ENCODE results near the gene ARFGEF3.

Gene ARFGEF3

DNA sequence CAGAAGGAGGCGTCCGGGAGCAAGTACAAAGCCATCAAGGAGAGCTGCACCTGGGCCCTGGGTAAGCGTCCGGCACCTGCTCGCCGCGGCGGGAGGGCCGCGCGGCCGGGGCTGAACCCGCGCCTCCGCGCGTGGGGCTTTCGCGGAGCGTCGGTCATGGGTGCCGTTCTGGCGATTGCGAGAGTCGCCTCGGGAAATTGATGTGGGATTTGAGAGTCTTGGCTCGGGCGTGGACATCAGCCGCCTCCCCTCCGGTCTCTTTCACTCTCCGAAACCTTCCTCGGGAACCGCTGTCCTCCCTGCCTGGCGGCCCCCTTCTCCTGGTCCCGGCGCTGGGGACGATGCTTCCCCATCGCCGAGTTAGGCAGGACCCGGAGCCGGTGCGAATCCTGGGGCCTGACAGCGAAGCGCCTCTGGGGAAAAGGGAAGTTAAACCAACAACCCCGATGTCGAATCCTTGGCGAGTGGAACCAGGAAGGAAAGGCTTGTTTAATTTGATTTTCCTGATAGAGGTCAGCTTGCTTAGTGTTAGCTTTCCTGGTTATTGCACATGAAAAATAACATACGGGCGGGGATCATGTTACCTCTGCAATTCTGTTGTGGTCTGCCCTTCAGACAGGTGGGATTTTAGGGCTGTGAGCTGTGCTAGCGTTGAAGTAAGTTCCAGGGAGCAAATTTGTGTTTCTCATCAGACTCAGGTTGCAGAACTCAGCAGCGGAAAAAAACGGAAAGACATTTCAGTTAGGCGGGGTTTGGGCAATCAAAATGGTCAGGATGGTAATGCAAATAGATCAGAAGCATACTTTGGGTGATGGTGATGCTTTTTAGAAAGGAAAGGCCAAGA, 594 bp downstream of the ARFGEF3 start:
- DNase-seq (ENCODE audit: low read depth) = no peak
- peak overlapping the region; percentile 49 for H3K4me3 ChIP-seq (ENCODE audit: low read length)
- no peak for TF ChIP-seq CTCF (conservative IDR thresholded peaks at IDR 0.05; ENCODE audit: low read length)

- no peak for TF ChIP-seq CTCF (conservative IDR thresholded peaks at IDR 0.05; ENCODE audit: low read length)
- H3K4me3 ChIP-seq (ENCODE audit: low read length) = no peak overlapping the region
- DNase-seq (ENCODE audit: low read depth) = no peak
These were observed 1.3 kb downstream of the ARFGEF3 start for GRCh38 chr6:138162955-138163575.

DNA sequence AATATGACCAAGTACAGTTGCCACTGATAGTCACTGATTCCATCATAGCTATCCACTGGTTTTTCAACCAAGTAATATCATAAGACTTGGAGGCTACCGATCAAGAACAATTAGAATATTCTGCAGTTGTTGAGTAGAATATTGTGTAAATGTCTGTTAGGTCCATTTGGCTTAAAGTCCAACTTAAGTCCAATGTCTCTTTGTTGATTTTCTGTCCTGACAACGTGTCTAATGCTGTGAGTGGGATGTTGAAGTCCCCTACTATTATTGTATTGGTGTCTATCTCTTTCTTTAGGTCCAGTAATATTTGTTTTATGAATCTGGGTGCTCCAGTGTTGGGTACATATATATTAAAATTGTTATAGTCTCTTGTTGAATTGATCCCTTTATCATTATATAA, 13.9 kb downstream of the ARFGEF3 start:
- TF ChIP-seq CTCF (conservative IDR thresholded peaks at IDR 0.05; ENCODE audit: low read length) = no peak

DNA sequence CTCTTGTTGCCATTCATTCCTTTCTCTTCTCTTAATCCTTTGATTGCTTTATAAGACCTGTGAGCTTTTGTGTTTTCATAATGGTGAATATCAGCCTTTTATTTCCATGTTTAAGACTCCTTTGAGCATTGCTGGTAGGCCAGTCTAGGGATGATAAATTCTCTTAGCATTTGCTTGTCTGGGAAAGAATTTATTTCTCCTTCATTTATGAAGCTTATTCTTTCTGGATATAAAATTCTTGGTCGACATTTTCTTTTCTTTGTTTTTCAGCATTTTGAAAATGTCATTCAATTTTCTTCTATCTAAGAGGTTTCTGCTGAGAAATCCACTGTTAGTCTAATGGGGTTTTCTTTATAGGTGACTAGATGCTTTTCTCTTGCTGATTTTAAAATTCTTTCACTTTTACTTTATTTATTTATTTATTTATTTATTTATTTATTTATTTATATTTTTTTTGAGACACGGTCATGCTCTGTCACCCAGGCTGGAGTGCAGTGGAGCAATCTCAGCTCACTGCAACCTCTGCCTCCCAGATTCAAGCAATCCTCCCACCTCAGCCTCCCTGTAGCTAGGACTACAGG, 15.0 kb downstream of the ARFGEF3 start:
- TF ChIP-seq CTCF (conservative IDR thresholded peaks at IDR 0.05; ENCODE audit: low read length) = no peak
- H3K4me3 ChIP-seq (ENCODE audit: low read length) = no peak overlapping the region
- no peak for DNase-seq (ENCODE audit: low read depth)

More for the DNA sequence above, 13.9 kb downstream of the ARFGEF3 start:
- DNase-seq (ENCODE audit: low read depth) = no peak
- H3K4me3 ChIP-seq (ENCODE audit: low read length) = no peak overlapping the region

GRCh38 chr6:138182939-138183789, 21.4 kb downstream of the ARFGEF3 start:
- DNase-seq (ENCODE audit: low read depth) = no peak
- no peak overlapping the region for H3K4me3 ChIP-seq (ENCODE audit: low read length)
- no peak for TF ChIP-seq CTCF (conservative IDR thresholded peaks at IDR 0.05; ENCODE audit: low read length)

DNA sequence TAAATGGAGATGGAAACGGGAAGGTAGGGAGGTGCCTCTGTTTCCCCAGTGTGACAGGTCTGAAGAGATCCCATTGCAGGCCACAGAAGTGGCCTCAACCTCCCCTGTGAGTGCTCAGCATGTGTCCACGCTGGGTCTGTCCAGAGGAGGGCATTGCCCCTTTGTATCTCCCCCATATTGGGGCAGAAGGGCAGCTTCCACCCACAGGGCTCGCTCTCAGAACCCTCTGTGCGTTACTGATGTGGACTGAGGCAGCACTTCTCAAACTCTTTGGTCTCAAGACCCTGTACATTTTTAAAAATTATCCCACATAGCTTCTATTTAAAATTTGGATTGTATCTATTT, 22.0 kb downstream of the ARFGEF3 start:
- no peak overlapping the region for H3K4me3 ChIP-seq (ENCODE audit: low read length)
- DNase-seq (ENCODE audit: low read depth) = no peak
- TF ChIP-seq CTCF (conservative IDR thresholded peaks at IDR 0.05; ENCODE audit: low read length) = no peak
